HG02623 (cell line): ENCODE data around the gene HMGN3.
"Not testable (repeated sequence)": the region's sequence is repeated elsewhere in the genome, so short reads cannot be mapped to it uniquely, and the experiment has no call there.

Source experiments
- ATAC-seq: cut with Tn5 transposase; IDR thresholded peaks from one replicate; pipeline ENCODE4 v1.9.1; 2021; ENCODE audit warnings: moderate library complexity; ENCODE audit not compliant: unreplicated experiment

Gene HMGN3

DNA sequence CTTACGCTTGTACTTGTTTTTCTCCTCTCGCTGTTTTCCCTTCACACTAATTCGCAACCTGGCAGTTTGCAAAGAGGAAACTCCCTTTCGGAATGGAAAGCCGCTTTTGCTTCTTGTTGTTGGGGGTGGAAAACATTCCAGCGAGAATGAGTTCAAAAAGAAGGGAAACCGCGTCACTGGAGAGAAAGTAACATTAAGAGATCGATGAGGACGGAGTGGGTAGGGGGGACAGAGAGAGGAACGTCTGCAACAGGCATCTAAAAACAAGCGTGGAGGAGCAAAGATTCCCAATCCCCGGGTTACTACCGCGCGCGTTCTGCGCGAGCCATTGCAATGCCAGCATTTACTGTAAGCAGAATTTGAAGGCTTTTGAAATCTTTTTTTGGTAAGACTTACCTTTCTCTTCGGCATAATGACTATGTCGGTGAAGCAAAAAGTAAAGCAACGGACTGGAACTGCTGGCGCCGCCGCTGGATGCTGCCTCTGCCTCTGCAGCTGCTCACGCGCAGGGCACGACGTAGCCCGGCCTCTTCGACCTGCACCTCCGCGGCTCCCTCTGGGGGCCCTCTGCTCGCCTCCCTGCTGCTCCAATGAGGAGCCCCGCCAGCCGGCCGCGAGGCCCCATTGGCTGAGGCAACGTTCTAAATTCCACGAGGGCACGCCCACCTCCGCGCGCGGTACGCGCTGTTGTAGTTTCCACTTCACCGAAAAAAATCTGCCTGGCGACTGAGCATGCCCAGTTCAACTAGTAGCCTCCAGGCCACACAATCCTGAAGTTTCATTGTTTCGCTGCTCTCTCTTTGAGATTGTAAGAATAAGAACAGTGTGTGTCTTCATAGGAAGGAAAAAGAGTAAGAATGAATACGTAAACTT is at the start of gene HMGN3:
TSS of gene HMGN3 (minus strand) at position 533 of the 873 bp plus-strand sequence.
- ATAC-seq: peak; percentile 92

DNA sequence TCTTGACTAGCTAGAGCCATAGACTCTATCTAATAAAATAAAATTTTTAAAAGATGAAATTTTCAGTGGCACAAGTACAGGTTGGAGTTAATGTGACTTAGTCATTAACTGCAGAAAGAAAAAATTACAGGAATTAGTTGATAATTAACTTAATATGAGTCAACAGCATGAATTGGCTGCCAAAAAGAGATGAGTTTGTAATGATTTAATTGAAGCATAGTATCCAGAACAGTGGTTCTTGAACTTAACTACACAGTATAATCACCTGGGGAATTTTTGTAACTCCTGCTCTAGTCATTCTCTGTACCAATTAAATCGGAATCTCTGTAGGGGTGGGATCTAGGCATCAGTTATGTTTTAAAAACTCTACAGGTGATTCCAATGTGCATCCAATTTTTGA is 46.3 kb upstream of the HMGN3 start:
- no peak for ATAC-seq

DNA sequence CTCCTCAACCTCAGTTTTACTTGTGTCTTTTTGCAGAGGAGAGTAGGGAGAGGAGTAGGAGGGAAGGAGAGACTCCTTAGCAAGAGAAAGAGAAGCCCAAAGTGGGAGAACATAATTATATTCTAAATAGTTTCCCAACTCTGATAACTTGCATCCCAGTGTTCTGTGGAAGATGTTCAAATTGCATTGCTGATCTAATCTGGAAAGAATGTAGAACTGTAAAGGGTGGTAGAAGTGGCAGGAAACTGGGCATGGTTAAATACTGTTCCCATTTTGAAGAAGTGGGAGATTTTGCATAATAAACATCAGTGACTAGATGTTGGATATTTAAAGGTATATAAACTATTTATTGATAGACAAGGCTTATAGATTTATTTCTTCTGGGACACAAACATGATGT is 42.6 kb upstream of the HMGN3 start:
- ATAC-seq: no peak

DNA sequence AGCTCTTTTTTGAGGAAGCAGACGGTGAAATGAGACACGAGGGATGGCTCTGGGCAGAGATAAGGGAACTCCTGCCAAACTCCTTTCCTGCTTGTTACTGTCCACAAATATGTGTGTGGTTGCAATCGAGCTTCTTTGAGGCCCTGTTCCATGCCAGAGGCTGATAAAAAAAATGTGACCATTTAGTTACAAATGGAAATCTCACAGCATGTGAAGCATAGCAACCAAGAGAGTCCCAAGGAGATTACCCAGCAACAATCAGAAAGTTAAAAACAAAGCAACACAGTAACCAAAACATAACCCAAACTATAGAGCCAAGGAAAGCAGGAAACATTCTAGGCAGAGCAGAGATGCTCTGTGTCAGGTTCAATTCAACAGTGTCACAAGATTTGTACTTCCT is 35.4 kb upstream of the HMGN3 start:
- no peak for ATAC-seq

DNA sequence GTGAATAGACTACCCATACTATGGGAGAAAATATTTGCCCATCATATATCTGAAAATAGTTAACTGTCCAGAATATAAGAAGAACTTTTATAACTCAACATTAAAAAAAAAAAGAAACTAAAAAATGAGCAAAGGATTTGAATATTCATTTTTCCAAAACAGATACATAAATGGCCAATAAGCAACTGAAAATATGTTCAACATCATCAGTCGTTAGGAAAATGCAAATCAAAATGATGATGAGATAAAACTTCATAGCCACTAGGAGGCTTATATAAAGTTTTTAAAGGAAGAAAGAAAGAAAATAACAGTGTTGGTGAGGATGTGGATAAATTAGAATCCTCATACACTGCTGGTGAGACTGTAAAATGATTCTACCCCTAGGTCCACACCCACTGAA is 32.6 kb upstream of the HMGN3 start:
- ATAC-seq: no peak

DNA sequence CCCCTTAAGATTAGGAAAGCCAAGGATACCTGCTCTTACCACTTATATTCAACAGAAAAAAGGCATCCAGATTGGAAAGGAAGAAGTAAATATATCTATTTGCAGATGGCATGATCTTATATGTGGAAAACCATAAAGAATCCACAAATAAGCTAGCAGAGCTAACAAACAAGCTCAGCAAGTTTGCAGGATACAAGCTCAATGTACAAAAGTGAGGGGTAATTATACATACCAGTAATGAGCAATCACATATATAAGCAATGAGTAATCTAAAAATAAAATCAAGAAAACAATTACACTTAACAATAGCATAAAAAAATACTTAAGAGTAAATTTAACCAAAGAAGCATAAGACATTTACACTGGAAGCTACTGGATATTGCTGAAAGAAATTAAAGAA is 31.6 kb upstream of the HMGN3 start:
- ATAC-seq: no peak

- ATAC-seq: no peak
These were observed 28.9 kb upstream of the HMGN3 start for GRCh38 chr6:79263359-79263758.

GRCh38 chr6:79261666-79262065 is 27.2 kb upstream of the HMGN3 start:
- no peak for ATAC-seq

DNA sequence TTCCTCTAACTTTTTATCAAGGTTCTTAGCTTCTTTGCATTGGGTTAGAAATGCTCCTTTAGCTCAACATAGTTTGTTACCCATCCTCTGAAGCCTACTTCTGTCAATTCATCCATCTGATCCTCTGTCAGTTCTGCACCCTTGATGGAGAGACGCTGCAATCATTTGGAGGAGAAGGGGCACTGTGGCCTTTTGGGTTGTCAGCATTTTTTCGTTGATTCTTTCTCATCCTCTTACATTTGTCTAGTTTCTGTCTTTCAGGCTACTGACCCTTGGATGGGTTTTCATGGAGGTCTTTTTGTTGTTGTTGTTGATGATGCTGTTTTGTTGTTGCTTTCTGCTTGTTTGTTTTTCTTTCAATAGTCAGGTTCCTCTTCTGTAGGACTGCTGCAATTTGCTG is 26.3 kb upstream of the HMGN3 start:
- no peak for ATAC-seq

- no peak for ATAC-seq
These were observed 23.1 kb upstream of the HMGN3 start for GRCh38 chr6:79257381-79258205.

DNA sequence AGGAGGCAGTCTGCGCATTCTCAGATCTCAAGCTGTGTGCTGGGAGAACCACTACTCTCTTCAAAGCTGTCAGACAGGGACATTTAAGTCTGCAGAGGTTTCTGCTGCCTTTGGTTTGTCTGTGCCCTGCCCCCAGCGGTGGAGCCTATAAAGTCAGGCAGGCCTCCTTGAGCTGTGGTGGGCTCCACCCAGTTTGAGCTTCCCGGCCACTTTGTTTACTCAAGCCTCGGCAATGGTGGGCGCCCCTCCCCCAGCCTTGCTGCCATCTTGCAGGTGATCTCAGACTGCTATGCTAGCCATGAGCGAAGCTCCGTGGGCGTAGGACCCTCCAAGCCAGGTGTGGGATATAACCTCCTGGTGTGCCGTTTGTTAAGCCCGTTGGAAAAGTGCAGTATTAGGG is 22.3 kb upstream of the HMGN3 start:
- not testable (repeated sequence) for ATAC-seq

DNA sequence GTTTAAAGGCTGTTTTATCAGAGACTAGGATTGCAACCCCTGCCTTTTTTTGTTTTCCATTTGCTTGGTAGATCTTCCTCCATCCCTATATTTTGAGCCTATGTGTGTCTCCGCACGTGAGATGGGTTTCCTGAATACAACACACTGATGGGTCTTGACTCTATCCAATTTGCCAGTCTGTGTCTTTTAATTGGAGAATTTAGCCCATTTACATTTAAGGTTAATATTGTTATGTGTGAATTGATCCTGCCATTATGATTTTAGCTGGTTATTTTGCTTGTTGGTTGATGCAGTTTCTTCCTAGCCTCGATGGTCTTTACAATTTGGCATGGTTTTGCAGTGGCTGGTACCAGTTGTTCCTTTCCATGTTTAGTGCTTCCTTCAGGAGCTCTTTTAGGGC is 20.6 kb upstream of the HMGN3 start:
- ATAC-seq: not testable (repeated sequence)

- no peak for ATAC-seq
These were observed 16.1 kb upstream of the HMGN3 start for GRCh38 chr6:79250559-79250958.

DNA sequence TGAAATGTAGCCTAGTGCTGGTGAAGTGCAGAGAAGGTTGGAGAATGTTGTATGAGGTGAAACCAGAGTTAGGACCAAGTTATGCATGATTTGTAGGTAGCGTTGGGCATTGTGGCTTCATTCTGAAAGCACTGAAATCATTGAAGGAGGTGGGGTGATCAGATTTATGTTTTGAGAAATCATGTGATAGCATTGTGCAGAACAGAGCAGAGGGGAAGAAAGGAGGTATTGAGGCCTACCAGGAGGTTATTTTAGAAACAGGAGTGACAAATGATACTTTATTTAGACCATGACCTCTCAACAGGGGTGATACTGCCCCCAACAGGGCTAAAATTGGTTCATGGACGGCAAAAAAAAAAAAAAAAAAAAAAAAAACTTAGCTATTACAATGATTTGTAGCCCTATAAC is 15.6 kb upstream of the HMGN3 start:
- ATAC-seq: peak; percentile 68

- no peak for ATAC-seq
These were observed 14.7 kb upstream of the HMGN3 start for GRCh38 chr6:79249136-79249535.

DNA sequence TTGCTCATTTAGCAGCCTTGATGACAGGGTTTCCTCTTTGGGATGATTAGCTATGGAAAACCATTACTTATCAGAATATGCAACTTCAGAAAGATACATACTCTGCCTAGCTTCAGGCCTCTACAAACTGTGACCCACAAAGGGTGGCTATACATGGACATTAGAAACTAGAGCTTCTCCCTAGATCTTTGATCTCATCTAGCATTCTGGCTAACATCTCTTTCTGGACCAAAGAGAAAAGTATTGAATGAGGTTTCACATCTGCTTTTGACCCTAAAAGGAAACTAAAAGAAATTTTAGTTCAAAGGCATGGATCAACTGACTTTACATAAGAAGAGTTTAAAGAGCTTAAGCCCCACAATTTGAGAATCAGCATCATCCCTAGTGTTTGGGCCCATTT is 12.4 kb upstream of the HMGN3 start:
- peak; percentile 69 for ATAC-seq

- no peak for ATAC-seq
These were observed 6.7 kb upstream of the HMGN3 start for GRCh38 chr6:79241228-79241627.

GRCh38 chr6:79240509-79240908 is 6.0 kb upstream of the HMGN3 start:
- ATAC-seq: no peak

DNA sequence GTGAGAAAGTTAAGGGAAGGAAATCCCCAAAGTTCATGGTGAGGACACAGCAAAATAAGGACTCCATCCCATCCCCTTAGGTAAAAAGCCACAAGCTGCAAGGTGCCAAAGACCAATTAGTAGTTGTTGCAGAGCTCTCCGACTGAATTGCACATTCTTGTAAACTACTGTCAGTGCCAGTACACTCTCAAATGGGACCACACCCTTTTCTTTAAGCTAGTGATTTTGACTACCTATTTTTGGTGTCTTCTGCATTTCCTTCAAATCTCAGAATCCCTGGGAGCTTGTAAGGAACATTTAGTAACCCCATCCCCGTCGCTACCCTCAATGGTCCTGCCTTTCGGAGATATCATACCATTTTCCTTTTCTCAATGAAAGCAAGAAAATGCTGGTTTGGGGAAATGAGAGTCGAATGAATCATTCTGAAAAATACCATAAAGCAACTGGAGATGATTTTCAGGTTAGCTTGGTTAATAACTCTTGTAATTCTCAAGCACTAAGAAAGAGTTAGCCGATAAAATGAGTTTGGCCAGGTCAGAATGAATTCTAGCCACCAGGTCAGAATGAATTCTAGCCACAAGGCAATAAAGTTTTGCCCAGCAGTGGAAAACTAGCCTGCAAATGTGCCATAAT is 5.2 kb upstream of the HMGN3 start:
- ATAC-seq: peak; percentile 49

- ATAC-seq: no peak
These were observed 4.4 kb upstream of the HMGN3 start for GRCh38 chr6:79238919-79239318.

DNA sequence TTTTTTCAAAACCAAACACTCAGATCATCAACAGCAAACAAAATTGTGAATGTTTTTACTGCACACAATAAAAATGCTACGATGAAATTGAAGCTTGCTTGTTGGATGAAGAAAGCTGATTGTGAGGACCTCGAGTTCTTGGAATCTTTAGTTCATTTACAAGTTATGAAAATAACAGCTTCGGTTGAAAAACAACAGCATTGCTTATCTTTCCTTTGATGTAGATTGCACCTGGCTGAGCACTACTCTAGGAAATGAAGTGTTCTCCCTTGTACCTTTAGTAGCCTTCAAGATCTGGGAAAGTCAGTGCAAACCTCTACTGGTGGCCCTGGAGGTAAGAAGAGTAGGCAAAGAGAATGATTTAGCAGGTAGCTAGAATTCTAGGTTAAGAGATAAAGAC is 2.2 kb upstream of the HMGN3 start:
- no peak for ATAC-seq
